Amniotic epithelial cell (primary cell): ENCODE measurements around the gene EBF3.

Experiments used
- DNase-seq: peaks from one replicate; pipeline ENCODE4 v3.0.0-alpha.2; 2010; ENCODE audit warnings: low read depth

Gene EBF3

DNA sequence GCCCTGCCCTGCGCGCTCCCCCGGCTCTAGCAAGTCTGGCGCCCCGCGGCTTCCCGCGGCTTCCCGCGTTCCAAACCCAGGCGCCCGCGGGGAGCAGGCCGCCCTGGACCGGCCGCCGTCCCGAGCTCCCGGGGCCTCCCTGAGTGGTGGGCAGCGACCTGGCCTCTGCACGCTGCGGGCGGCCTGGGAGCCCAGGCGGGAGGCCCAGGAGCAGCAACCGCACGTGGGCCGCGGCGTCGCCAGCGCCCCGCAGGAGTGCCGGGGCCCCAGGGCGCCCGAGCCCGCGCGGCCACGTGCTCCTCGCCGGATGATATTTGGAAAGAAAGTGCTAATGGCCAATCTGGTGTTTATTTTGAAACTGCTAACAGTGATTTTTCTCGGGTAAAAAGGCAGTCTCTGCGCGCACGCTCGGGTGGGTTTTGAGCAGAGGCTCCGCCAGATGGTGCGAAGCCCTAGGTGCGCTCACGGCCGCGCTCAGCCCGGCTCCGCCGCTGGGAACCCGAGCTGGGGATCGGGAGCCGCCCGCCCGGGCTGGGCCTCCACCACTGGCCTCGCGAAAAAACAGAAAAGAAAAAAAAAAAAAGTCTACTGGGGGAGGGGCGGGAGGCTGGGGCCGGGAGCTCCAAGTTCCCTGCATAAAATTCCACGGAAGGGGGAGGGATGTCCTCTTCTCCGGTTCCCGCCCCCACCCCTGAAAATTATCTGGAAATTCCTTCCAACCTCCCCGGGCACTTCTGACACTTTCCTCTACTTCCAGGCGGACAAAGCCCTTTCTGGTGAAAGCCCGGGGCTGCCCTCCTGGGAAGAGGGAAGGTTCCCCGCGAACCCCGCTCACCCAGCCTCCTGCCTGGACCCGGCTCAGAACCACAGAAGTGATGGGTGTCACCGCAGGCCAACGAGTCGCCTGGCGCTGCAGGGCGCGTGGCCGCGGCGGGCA is 4.3 kb downstream of the EBF3 start:
- DNase-seq = no peak

DNA sequence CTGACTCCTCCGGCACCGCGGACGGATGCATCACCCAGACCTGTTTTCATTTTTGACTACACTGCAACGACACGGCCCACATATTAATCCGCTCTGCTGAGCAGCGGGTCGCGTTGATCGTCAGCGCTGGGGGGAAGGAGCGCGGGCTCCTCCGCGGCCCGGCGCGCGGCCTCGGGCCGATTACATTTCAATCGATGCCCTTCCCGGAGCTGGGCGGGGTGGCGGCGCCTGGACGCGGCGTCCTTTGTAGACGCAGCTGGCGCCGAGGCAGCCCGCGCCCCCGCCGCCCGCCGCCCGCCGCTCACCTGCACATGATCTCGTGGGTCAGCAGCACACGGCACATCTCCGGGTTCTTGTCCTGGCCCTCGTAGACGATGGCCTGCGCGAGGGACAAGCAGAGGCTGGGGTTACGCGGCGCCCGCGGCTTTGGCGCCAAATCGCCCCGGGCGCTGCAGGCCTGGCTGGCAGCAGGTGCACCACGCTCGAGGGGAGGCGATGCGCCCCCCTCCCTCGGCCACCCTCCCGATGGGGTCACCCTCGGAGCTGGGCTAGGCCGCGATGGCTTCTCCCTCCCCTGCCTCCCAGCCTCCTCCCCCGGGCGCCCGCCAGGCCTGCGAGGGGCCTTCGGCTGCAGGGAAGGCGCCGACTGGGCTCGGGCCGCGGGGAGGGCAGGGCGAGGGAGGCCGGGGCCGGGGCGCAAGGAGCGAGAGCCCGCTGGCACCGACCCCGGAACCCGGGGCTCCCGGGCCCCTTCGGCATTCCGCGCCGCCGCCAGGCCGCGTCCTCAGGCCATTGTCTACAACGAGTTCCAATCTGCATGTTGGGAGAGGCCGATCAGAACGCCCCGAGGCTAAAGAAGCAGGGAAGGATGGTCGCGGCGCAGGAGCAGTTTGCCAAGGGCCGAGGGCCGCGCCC is 5.2 kb downstream of the EBF3 start:
- DNase-seq = no peak

DNA sequence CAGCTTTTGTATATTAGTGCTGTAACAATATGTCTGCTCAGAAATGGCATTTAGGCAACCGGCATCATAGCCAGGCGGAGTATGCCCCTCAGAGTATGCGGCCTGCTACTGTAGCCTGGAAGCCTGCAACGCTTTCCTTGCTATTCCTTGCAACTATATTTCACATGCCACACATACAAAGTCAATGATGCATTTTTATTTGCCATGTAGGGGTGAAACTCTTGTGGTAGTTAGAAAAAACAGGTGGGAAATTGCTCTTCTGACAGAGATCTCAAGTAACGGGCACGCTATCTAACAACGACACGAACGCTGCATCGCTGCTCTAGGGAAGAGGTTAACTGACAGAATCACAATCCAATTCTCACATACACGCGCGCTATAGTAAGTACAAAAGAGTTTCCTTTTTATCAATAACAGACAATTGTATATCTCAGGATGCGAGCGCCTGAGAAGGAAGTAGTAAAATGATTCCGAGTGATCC is 5.9 kb downstream of the EBF3 start:
- DNase-seq = no peak

- no peak for DNase-seq
Measured at GRCh38 chr10:129956876-129957673, 7.0 kb downstream of the EBF3 start.

- DNase-seq = no peak
Measured at GRCh38 chr10:129956286-129956670, 7.8 kb downstream of the EBF3 start.

- DNase-seq = no peak
Measured at GRCh38 chr10:129955601-129956285, 8.3 kb downstream of the EBF3 start.

DNA sequence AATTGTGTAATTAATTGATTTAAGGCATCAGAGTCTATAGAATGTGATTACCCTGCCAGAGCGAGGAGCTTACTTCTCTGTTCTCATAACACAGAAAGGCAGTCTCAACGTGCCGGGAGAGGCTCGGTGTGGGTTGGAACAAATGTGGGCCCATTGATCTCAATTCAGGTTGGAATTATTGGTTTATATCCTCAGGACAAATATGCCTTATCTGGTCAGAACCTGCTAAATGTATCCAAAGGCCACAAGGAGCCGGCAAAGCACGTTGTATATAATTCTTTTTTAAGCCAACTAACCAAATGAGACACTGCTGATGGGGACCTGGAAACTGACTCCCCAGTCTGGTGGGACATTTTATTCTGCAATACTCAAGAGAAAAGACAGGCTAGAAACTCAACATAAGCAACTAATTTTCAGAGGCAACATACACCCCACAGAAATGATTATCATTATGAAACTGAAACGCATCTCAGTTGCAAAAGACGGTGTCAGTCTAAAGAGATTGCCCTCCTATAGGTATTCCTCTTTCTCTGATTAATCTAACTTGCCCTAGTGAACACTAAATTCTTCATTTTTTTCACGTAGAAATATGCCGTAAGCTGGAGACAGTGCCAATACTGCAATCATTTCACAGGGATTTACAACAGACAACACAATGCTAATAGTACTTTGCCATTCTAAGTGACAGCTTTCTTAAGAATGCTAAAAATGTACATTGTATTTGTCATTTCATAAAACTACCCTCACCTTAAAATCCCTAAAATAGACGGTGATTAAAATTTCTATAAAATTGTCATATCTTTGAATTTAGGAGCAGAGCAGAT is 9.4 kb downstream of the EBF3 start:
- DNase-seq = no peak

DNA sequence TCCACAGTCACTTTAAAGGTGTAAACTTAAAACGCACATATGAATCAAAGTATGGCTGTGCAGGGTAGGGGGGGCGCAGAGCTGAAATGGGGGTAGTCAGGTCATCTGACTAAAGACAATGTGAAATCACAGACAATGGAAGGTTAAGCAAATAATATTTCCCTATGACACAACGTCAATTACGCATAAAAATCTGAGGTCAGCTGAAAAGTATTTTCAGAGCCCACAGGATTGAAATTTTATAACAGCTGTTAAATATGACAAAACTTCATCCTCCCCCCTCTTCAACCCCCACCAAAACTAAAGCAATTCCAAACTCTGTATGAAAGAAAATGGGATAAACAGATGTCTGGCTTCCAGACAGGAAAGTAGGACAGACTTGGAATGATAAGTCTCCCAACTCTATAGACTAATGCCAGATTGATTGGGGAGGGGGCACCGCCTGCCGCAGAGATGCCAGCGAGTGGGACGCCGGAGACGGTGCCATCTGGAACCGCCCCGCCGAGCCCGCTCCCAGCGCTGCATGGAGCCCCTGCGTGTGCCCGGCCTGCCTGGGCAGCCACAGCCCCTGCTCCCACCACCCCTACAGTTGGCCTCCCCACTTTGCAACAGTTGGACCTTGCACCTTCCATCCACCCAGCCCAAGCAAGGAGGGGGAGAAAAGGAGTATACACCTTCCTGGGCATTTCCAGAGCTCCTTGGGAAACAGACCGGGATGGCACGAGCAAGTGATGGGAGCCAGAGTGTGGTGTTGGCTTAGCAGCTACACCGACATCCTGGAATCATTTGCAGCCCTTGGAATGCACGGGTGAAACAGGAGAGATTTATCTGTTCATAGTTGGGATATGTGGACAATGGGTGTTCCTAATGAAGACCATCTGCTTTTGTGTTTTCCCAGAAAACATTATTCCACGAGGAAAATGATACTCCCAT is 10.7 kb downstream of the EBF3 start:
- no peak for DNase-seq

- no peak for DNase-seq
Measured at GRCh38 chr10:129952378-129953118, 11.5 kb downstream of the EBF3 start.

- DNase-seq = no peak
Measured at GRCh38 chr10:129951970-129952265, 12.2 kb downstream of the EBF3 start.

- DNase-seq = no peak
Measured at GRCh38 chr10:129951101-129951969, 12.7 kb downstream of the EBF3 start.

- no peak for DNase-seq
Measured at GRCh38 chr10:129950676-129951075, 13.4 kb downstream of the EBF3 start.

GRCh38 chr10:129949891-129950291 is 14.2 kb downstream of the EBF3 start:
- DNase-seq = no peak

GRCh38 chr10:129949411-129949810 is 14.7 kb downstream of the EBF3 start:
- DNase-seq = no peak

- DNase-seq = no peak
Measured at GRCh38 chr10:129946859-129947258, 17.2 kb downstream of the EBF3 start.

GRCh38 chr10:129945941-129946760 is 17.9 kb downstream of the EBF3 start:
- no peak for DNase-seq

GRCh38 chr10:129945526-129945925 is 18.5 kb downstream of the EBF3 start:
- no peak for DNase-seq
